Esophagus squamous epithelium (tissue), 5 donors: ENCODE results near the gene CXorf65. TPM values are rescaled to one million over a fixed set of nuclear protein-coding genes. Genes with fewer than 3 reads are reported as not detected.
A peak's percentile ranks its signal among the peaks of the same experiment; 100 is the strongest.

Experiments used
- DNase-seq: peaks from one replicate; lab custom pipeline; 2025; lab: John Stamatoyannopoulos, UW
- H3K27ac ChIP-seq, 4 donors: fragments of 200-600 bp; sonication (generic); one replicate each; pipeline ENCODE4 v1.5.1; 2016 to 2019; ENCODE audit warnings: mild to moderate bottlenecking in 1 of 4
- H3K27me3 ChIP-seq, 4 donors: fragments of 200-600 bp; sonication (generic); 1 replicate in 3 of 4; 2 replicates in 1 of 4; pipeline versions ENCODE4 v1.5.1 to v1.6.0; 2017 to 2021; ENCODE audit warnings: antibody characterized with exemption in 1 of 4
- H3K36me3 ChIP-seq, 3 donors: fragments of 200-600 bp; sonication (generic); one replicate each; pipeline ENCODE4 v1.5.1; 2016 to 2019
- H3K4me1 ChIP-seq, 3 donors: fragments of 200-600 bp; sonication (generic); one replicate each; pipeline ENCODE4 v1.5.1; 2017 to 2019
- H3K4me3 ChIP-seq, 4 donors: fragments of 200-600 bp; sonication (generic); 1 replicate in 3 of 4; 2 replicates in 1 of 4; pipeline ENCODE4 v1.5.1; 2016 to 2019; ENCODE audit warnings: mild to moderate bottlenecking in 2 of 4, moderate library complexity in 1 of 4
- H3K9me3 ChIP-seq, 3 donors: fragments of 200-600 bp; sonication (generic); one replicate each; pipeline ENCODE4 v1.5.1; 2016 to 2019
- POLR2A ChIP-seq, 4 donors: fragments of 450-650 bp; IDR thresholded peaks; one replicate each; pipeline ENCODE4 v1.6.1; 2017; ENCODE audit warnings: antibody characterized with exemption in 4 of 4, mild to moderate bottlenecking in 4 of 4, moderate library complexity in 3 of 4
- WGBS, 2 donors: methylation state at CpG; one replicate each; pipeline ENCODE4 v1.1.5; 2018; 5-methylcytosine and 5-hydroxymethylcytosine counted together
- intact Hi-C: fragments of 100-400 bp; cut with DNase I; formaldehyde crosslinking; loops from one replicate; pipeline ENCODE4 v1.15.0; 2022
- total RNA-seq, 4 donors: library from RNA; depleted of rRNA; stranded (reverse); fragments of >200 nt; gene quantifications; one replicate each; pipeline ENCODE4 v1.1.0, GENCODE V29; 2016
- TF ChIP-seq, protein P1 (sequence below), 6 experiments: fragments of 450-650 bp in 4 of 6; fragments of 200-600 bp in 2 of 6; sonication (generic) in 2 of 6; IDR thresholded peaks; one replicate each; pipeline ENCODE4 v1.5.1; 2016 to 2019; ENCODE audit warnings: antibody characterized with exemption in 6 of 6, mild to moderate bottlenecking in 4 of 6, moderate library complexity in 4 of 6
- donor health status: DM: yes; HTN: yes; CAD: no.

Gene CXorf65
- total RNA-seq, 4 donors from 2014 or later, result not detected

DNA sequence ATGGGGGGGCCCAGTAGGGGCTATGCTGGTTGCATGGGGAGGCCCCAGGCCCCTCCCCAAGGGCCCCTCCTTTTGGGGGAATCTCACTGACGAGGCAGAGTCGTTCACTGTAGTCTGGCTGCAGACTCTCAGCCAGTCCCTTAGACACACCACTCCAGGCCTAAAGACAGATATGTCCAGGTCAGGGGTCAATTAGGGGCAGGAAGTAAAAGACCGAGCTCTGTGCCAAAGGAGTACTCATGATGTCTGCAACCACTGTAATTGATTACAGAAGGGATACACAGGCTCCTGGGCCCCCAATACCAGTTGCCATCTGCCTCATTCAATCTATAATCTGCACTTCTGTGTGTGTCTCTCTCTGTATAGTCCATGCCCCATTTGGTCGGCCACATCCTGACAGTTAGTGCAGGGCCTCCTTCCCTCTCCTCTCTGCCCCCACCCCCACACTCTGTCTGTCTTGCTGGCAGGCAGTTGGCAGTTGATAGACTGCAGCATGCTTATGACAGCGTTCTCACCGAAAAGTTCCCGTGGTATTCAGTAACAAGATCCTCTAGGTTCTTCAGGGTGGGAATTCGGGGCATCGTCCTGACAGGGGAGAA, 1.3 kb upstream of the CXorf65 start:
- intact Hi-C loops, result no loop called here
- DNase-seq, result no peak
- Histone ChIP-seq H3K27me3 (no peaks in the 10 kb centered on the region), H3K27ac (no peak overlapping the region), H3K4me3 (no peak overlapping the region), H3K36me3 (no peaks in the 10 kb centered on the region), H3K9me3 (no peaks in the 10 kb centered on the region), H3K4me1 (peaks cover 0 to 18% (median 6%) of the 10 kb centered on the region in 3 donors)
- 60 to 72% methylated on average over 8 to 9 of the region's 9 CpGs for WGBS, 2 donors
- TF ChIP-seq POLR2A (IDR thresholded peaks at IDR 0.05), result no peak
- TF ChIP-seq, protein P1, sequence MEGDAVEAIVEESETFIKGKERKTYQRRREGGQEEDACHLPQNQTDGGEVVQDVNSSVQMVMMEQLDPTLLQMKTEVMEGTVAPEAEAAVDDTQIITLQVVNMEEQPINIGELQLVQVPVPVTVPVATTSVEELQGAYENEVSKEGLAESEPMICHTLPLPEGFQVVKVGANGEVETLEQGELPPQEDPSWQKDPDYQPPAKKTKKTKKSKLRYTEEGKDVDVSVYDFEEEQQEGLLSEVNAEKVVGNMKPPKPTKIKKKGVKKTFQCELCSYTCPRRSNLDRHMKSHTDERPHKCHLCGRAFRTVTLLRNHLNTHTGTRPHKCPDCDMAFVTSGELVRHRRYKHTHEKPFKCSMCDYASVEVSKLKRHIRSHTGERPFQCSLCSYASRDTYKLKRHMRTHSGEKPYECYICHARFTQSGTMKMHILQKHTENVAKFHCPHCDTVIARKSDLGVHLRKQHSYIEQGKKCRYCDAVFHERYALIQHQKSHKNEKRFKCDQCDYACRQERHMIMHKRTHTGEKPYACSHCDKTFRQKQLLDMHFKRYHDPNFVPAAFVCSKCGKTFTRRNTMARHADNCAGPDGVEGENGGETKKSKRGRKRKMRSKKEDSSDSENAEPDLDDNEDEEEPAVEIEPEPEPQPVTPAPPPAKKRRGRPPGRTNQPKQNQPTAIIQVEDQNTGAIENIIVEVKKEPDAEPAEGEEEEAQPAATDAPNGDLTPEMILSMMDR (IDR thresholded peaks at IDR 0.05), result no peak

DNA sequence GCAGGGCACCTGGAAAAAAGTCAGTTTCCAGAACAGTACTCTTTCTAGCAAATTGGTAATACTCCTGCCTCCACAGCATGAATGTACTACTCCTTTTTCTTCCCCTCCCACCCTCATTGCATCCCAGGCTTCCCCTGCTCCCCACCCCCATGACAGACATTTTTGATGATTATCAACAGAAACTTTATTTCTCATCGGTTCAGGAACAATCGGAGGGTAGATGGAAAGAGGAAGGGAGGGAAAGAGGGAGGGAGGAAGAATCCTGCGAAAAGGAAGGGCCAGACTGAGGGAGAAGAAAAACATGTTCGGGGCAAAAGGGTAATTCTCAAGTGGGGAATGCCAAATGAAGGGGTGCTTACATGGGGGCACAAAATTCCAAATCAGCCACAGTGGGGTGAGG, 705 bp upstream of the CXorf65 start:
- no peak for DNase-seq
- H3K27me3 ChIP-seq, result no peaks in the 10 kb centered on the region
- H3K9me3 ChIP-seq, result no peaks in the 10 kb centered on the region
- intact Hi-C loops, result no loop called here
- H3K27ac ChIP-seq, result no peak overlapping the region
- no peak for TF ChIP-seq POLR2A (IDR thresholded peaks at IDR 0.05)
- TF ChIP-seq, protein P1 (IDR thresholded peaks at IDR 0.05), result no peak
- no peaks in the 10 kb centered on the region for H3K36me3 ChIP-seq
- WGBS, 2 donors, result 65 to 77% methylated on average over 3 of the region's 4 CpGs
- H3K4me3 ChIP-seq, result no peak overlapping the region
- H3K4me1 ChIP-seq, result peaks cover 0 to 20% (median 8%) of the 10 kb centered on the region in 3 donors

DNA sequence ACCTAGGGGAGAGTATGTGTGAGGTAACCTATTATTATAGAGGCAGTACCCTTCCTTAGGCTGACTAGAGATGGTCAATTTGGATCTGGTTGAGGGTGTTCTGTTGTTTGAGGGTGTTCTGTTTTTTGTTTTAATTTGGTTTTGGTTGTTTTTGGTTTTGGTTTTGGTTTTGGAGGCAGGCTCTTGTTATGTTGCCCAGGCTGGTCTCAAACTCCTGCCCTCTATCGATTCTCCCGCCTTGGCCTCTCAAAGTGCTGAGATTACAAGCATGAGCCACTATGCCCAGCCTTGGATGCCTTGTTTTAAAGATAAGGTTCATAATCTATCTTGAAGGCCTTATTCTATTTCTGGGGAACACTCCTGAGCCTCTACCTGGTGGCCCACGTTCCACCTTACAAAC, 912 bp downstream of the CXorf65 start:
- Histone ChIP-seq H3K36me3 (no peaks in the 10 kb centered on the region), H3K9me3 (no peaks in the 10 kb centered on the region), H3K27ac (no peak overlapping the region), H3K27me3 (no peaks in the 10 kb centered on the region), H3K4me1 (peaks cover 0 to 20% (median 8%) of the 10 kb centered on the region in 3 donors), H3K4me3 (no peak overlapping the region)
- DNase-seq, result no peak
- intact Hi-C loops, result no loop called here
- WGBS, 2 donors, result 75 to 91% methylated on average over 2 to 3 of the region's 3 CpGs
- no peak for TF ChIP-seq POLR2A (IDR thresholded peaks at IDR 0.05)
- TF ChIP-seq, protein P1 (IDR thresholded peaks at IDR 0.05), result no peak

DNA sequence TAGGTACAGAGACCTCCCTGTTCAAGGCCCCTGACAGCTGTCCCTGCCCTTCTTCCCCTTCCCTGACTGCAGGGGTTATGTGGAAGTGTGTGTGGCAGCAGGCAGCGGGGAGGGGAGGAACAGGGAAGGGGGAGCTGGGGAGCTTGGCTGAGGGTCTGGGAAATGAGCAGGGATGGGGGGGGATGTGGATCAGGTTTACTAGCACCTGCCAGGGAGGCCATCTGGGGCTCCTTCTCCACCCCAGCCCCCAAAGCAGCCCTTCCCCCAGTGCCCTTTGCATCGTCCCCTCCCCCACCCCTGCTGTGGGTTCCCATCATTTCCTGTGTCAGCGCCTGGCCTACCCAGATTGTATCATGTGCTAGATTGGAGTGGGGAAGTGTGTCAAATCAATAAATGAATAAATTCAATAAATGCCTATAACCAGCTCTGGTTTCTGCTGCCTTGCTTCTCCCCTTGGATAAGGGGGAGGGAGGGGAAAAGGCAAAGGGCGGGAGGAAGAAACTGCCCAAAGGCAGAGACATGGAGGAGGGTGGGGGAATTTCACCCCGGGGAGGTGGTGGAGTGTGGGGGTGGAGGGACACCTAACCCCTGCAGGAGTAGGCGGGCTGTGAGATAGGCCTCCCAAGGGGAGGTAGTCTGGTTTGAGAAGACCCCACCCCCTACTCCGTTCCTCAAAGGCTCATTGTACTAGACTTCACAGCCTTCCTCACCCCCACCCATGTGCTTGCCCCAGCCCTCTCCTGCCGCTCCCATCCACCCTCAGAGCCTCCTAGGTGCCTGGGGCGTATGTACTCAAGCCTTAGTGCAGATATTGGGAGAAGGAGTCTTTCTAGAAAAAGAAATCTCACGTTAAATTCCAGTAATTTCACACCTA, 3.2 kb downstream of the CXorf65 start:
- Histone ChIP-seq H3K4me3 (no peak overlapping the region), H3K27ac (peak overlapping the region in 3 of 4 donors; percentile 53 to 71 (median 58)), H3K9me3 (no peaks in the 10 kb centered on the region), H3K36me3 (no peaks in the 10 kb centered on the region), H3K27me3 (no peaks in the 10 kb centered on the region), H3K4me1 (peaks cover 0 to 28% (median 8%) of the 10 kb centered on the region in 3 donors)
- no peak for TF ChIP-seq POLR2A (IDR thresholded peaks at IDR 0.05)
- TF ChIP-seq, protein P1 (IDR thresholded peaks at IDR 0.05), result no peak
- 29 to 49% methylated on average over 4 to 8 of the region's 10 CpGs for WGBS, 2 donors
- DNase-seq, result no peak
- intact Hi-C loops, result no loop called here

DNA sequence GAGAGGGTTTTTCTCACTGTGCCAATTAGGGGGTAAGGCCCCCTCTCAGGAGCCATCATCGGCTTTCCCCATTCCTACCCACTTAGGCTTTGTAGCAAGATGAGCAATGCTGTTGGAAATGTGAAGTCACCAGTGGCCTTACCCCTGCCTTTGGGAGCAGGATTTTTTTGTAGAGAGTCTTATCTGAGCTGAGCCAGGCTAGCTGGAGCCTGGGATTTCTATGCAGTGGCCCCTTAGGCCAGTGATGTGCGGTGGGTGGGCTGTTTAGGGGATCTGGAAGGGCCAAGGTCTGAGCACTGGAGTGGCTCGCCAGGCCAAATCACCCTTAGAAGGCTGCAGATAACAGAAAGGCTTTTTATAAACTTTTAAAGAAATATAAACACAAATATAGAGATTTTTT, 4.2 kb downstream of the CXorf65 start:
- DNase-seq, result no peak
- Histone ChIP-seq H3K4me3 (no peak overlapping the region), H3K27me3 (no peaks in the 10 kb centered on the region), H3K27ac (no peak overlapping the region), H3K36me3 (no peaks in the 10 kb centered on the region), H3K9me3 (no peaks in the 10 kb centered on the region), H3K4me1 (peaks cover 6 to 39% (median 8%) of the 10 kb centered on the region in 3 donors)
- 48 to 86% methylated on average over 1 to 3 of the region's 3 CpGs for WGBS, 2 donors
- intact Hi-C loops, result no loop called here
- TF ChIP-seq, protein P1 (IDR thresholded peaks at IDR 0.05), result no peak
- no peak for TF ChIP-seq POLR2A (IDR thresholded peaks at IDR 0.05)
